Gastrocnemius medialis (tissue), 4 donors: ENCODE results near the gene WDR64.
"Not testable (repeated sequence)": the region's sequence is repeated elsewhere in the genome, so short reads cannot be mapped to it uniquely, and the experiment has no call there.

ENCODE experiments used
- CTCF ChIP-seq, 5 experiments: fragments of 450-650 bp in 3 of 5; fragments of 200-600 bp in 2 of 5; sonication (generic) in 2 of 5; IDR thresholded peaks in 4 of 5; conservative IDR thresholded peaks in 1 of 5; 1 replicate in 4 of 5; 2 replicates in 1 of 5; pipeline ENCODE4 v1.5.1; 2016 to 2019; ENCODE audit warnings: antibody characterized with exemption in 5 of 5, mild to moderate bottlenecking in 3 of 5, moderate library complexity in 3 of 5
- POLR2A ChIP-seq, 2 donors: fragments of 450-650 bp; IDR thresholded peaks; one replicate each; pipeline ENCODE4 v1.6.1; 2017; ENCODE audit warnings: antibody characterized with exemption in 2 of 2, mild to moderate bottlenecking in 2 of 2, moderate library complexity in 2 of 2

GRCh38 chr1:241681861-241682448 is 29.9 kb downstream of the WDR64 start:
- TF ChIP-seq CTCF (IDR thresholded peaks at IDR 0.05 in 4 of 5, conservative IDR thresholded peaks at IDR 0.05 in 1 of 5); POLR2A (IDR thresholded peaks at IDR 0.05): not testable (repeated sequence)
